IMR-90 (cell line): ENCODE data around the gene TMEM127. TPM values are rescaled to one million over a fixed set of nuclear protein-coding genes. Genes with fewer than 3 reads are reported as not detected.

Experiments
- ATAC-seq: fragments of 200-7000 bp; cut with Tn5 transposase; 2 replicates; pipeline ENCODE4 v1.9.1; 2020; ENCODE audit warnings: low read depth, mild to moderate bottlenecking, moderate library complexity
- BruUV-seq: library from RNA; stranded (reverse); fragments of 400-500 nt; replicated peaks from 2 replicates; lab custom pipeline; 2021; lab: Mats Ljungman, UMichigan
- CTCF ChIA-PET: fragments of 300-600 bp; formaldehyde crosslinking; extraction: SDS; loops from one replicate; lab custom pipeline; 2021; ENCODE audit warnings: antibody characterized with exemption; lab: Yijun Ruan, JAX
- POLR2A ChIA-PET: fragments of 300-600 bp; sonication (Branson Sonifier 250); formaldehyde crosslinking; loops from one replicate; lab custom pipeline; 2022; ENCODE audit warnings: antibody characterized with exemption; ENCODE audit not compliant: unreplicated experiment; lab: Charles Lee
- DNase-seq: peaks from one replicate; pipeline ENCODE4 v3.0.0; 2013
- H2AFZ ChIP-seq: replicated peaks from 2 replicates; pipeline ENCODE3; 2013; ENCODE audit warnings: low read length, mild to moderate bottlenecking; ENCODE audit not compliant: poor library complexity
- H2AK5ac ChIP-seq: 2 replicates; pipeline ENCODE4 v1.6.1; 2013; ENCODE audit warnings: low read depth, low read length, inconsistent platforms
- H2AK9ac ChIP-seq: replicated peaks from 2 replicates; pipeline ENCODE3; 2013; ENCODE audit warnings: mild to moderate bottlenecking, low read depth, low read length, moderate library complexity; ENCODE audit not compliant: poor library complexity
- H2BK120ac ChIP-seq: 2 replicates; pipeline ENCODE4 v1.6.1; 2013; ENCODE audit warnings: low read depth, low read length, inconsistent platforms
- H2BK15ac ChIP-seq: 3 replicates; pipeline ENCODE4 v1.6.1; 2013; ENCODE audit warnings: low read depth, low read length, inconsistent platforms
- H2BK20ac ChIP-seq: 2 replicates; pipeline ENCODE4 v1.6.1; 2013; ENCODE audit warnings: low read depth, mild to moderate bottlenecking, inconsistent platforms, low read length, moderate library complexity
- H2BK5ac ChIP-seq: 2 replicates; pipeline ENCODE4 v1.6.1; 2013; ENCODE audit warnings: mild to moderate bottlenecking, low read depth, low read length, inconsistent platforms; ENCODE audit not compliant: poor library complexity, severe bottlenecking
- H3K14ac ChIP-seq: replicated peaks from 2 replicates; pipeline ENCODE4 v1.6.1; 2013; ENCODE audit warnings: low read depth, low read length, inconsistent platforms
- H3K18ac ChIP-seq: 2 replicates; pipeline ENCODE4 v1.6.1; 2013; ENCODE audit warnings: low read depth, low read length, control low read depth
- H3K23ac ChIP-seq: 2 replicates; pipeline ENCODE4 v1.6.1; 2013; ENCODE audit warnings: low read depth, low read length, inconsistent platforms
- H3K27ac ChIP-seq: 2 replicates; pipeline ENCODE4 v1.5.1; 2013; ENCODE audit warnings: mild to moderate bottlenecking, control low read depth, low read length; ENCODE audit not compliant: insufficient read depth
- H3K27me3 ChIP-seq: 2 replicates; pipeline ENCODE4 v1.6.1; 2013; ENCODE audit warnings: low read length; ENCODE audit not compliant: control insufficient read depth, insufficient read depth
- H3K36me3 ChIP-seq: 2 replicates; pipeline ENCODE4 v1.6.1; 2013; ENCODE audit warnings: low read length, mixed read lengths; ENCODE audit not compliant: control insufficient read depth, insufficient read depth
- H3K4ac ChIP-seq: 2 replicates; pipeline ENCODE4 v1.6.1; 2013; ENCODE audit warnings: low read depth, low read length, inconsistent platforms
- H3K4me1 ChIP-seq: 2 replicates; pipeline ENCODE4 v1.6.1; 2013; ENCODE audit warnings: low read length, mixed read lengths; ENCODE audit not compliant: control insufficient read depth, insufficient read depth
- H3K4me2 ChIP-seq: 2 replicates; pipeline ENCODE4 v1.6.1; 2013; ENCODE audit warnings: low read depth, mild to moderate bottlenecking, control low read depth, low read length, moderate library complexity
- H3K4me3 ChIP-seq: 2 replicates; pipeline ENCODE4 v1.5.1; 2013; ENCODE audit warnings: low read depth, mild to moderate bottlenecking, control low read depth, low read length, moderate library complexity; ENCODE audit not compliant: insufficient read depth
- H3K56ac ChIP-seq: 2 replicates; pipeline ENCODE4 v1.6.1; 2013; ENCODE audit warnings: low read length, inconsistent platforms; ENCODE audit not compliant: insufficient read depth; ENCODE audit errors: extremely low read depth
- H3K79me1 ChIP-seq, 2 experiments: 2 replicates each; pipeline ENCODE4 v1.6.1; 2013; ENCODE audit warnings: low read length in 2 of 2, inconsistent platforms in 1 of 2, low read depth in 1 of 2
- H3K9ac ChIP-seq: 2 replicates; pipeline ENCODE4 v1.6.1; 2013; ENCODE audit warnings: low read depth, low read length, control low read depth
- H3K9me1 ChIP-seq: 2 replicates; pipeline ENCODE4 v1.6.1; 2013; ENCODE audit warnings: low read length, inconsistent platforms; ENCODE audit not compliant: insufficient read depth
- H3K9me3 ChIP-seq: 2 replicates; pipeline ENCODE4 v1.6.1; 2013; ENCODE audit warnings: low read length; ENCODE audit not compliant: control insufficient read depth, insufficient read depth
- H4K20me1 ChIP-seq: 2 replicates; pipeline ENCODE4 v1.6.1; 2013; ENCODE audit warnings: low read length, inconsistent platforms; ENCODE audit not compliant: insufficient read depth
- H4K5ac ChIP-seq: 2 replicates; pipeline ENCODE4 v1.6.1; 2013; ENCODE audit warnings: mild to moderate bottlenecking, low read depth, low read length, control low read depth
- H4K8ac ChIP-seq, 2 experiments: 2 replicates each; pipeline ENCODE4 v1.6.1; 2013; ENCODE audit warnings: low read depth in 2 of 2, low read length in 2 of 2, control low read depth in 1 of 2, inconsistent platforms in 1 of 2
- H4K91ac ChIP-seq: 2 replicates; pipeline ENCODE4 v1.6.1; 2013; ENCODE audit warnings: low read depth, low read length, inconsistent platforms; ENCODE audit not compliant: insufficient read depth
- BHLHE40 ChIP-seq: fragments of 150-350 bp; IDR thresholded peaks from 2 replicates; pipeline ENCODE4 v1.6.1; 2016; ENCODE audit warnings: mild to moderate bottlenecking, low read depth, low read length
- CHD1 ChIP-seq: IDR thresholded peaks from 2 replicates; pipeline ENCODE4 v1.6.1; 2012; ENCODE audit warnings: low read depth, low read length, improper control_type of control experiment
- CTCF ChIP-seq: conservative IDR thresholded peaks from 2 replicates; pipeline ENCODE4 v1.5.1; 2012; ENCODE audit warnings: mild to moderate bottlenecking, low read depth, low read length, improper control_type of control experiment
- ELK1 ChIP-seq: fragments of 150-350 bp; IDR thresholded peaks from 2 replicates; pipeline ENCODE4 v1.6.1; 2016; ENCODE audit warnings: low read depth, mild to moderate bottlenecking, low read length, moderate library complexity, borderline replicate concordance
- FOS ChIP-seq: fragments of 150-350 bp; IDR thresholded peaks from 2 replicates; pipeline ENCODE4 v1.6.1; 2016; ENCODE audit warnings: low read depth, low read length
- NFE2L2 ChIP-seq: fragments of 150-350 bp; IDR thresholded peaks from 2 replicates; pipeline ENCODE4 v1.6.1; 2016; ENCODE audit warnings: low read depth, mild to moderate bottlenecking, low read length
- RAD21 ChIP-seq: IDR thresholded peaks from 2 replicates; pipeline ENCODE4 v1.6.1; 2012; ENCODE audit warnings: low read length, improper control_type of control experiment
- WGBS, 2 experiments: methylation state at CpG; one replicate each; pipeline versions ENCODE4 v1.1.5 to v1.1.7; 2013; ENCODE audit warnings: missing lambda C conversion rate in 2 of 2; ENCODE audit not compliant: insufficient read length in 1 of 2; ENCODE audit errors: extremely low coverage in 2 of 2; 5-methylcytosine and 5-hydroxymethylcytosine counted together
- dilution Hi-C: fragments of 300-500 bp; cut with HindIII; formaldehyde crosslinking; loops from one replicate; pipeline ENCODE4 v1.14.3; 2018; ENCODE audit warnings: low sequenced_read_pairs; ENCODE audit not compliant: unreplicated experiment
- in situ Hi-C: fragments of 300-500 bp; cut with MboI; formaldehyde crosslinking; loops from 3 replicates; pipeline ENCODE4 v1.14.3; 2019; ENCODE audit warnings: low sequenced_read_pairs, inconsistent platforms, mixed read lengths
- intact Hi-C: fragments of 100-400 bp; cut with micrococcal nuclease; formaldehyde crosslinking; loops from 2 replicates; pipeline ENCODE4 v1.10.0; 2022
- polyA plus RNA-seq, 3 experiments: library from polyadenylated mRNA; depleted of rRNA; stranded (reverse); fragments of >200 nt; gene quantifications; 2 replicates each; pipeline ENCODE4 v1.2.3, GENCODE V29; 2012; ENCODE audit warnings: low replicate concordance in 1 of 3
- total RNA-seq: library from RNA; depleted of rRNA; stranded (reverse); fragments of >200 nt; gene quantifications from 2 replicates; pipeline ENCODE4 v1.2.3, GENCODE V29; 2012

Gene TMEM127
- total and polyA plus RNA-seq, 2 of the 4 experiments (the other 2 are of a cell fraction): 35.7 to 47.6 TPM

- TF ChIP-seq ELK1: no peak
Measured at GRCh38 chr2:96305091-96305978, 39.5 kb upstream of the TMEM127 start, which contains the start of gene SNRNP200 (continued).

GRCh38 chr2:96304606-96305005, 38.8 kb upstream of the TMEM127 start:
- intact Hi-C loops: loop anchor here (1.0 kb wide), 1 partner anchor 205 kb away; no protein-coding TSS in a partner anchor
- Histone ChIP-seq H3K4me2 (peak overlapping the region; percentile 99), H2BK20ac (no peak overlapping the region), H4K5ac (no peak overlapping the region), H3K14ac (no peak overlapping the region), H3K36me3 (peaks cover 24% of the 10 kb centered on the region), H3K4me1 (peaks cover 8% of the 10 kb centered on the region), H3K27ac (no peak overlapping the region), H3K4me3 (peak overlapping the region; percentile 97), H2BK120ac (no peak overlapping the region), H4K20me1 (peaks cover 14% of the 10 kb centered on the region; the same call in 1 of the 2 replicates), H2BK5ac (no peak overlapping the region), H2AK9ac (peak overlapping the region; percentile 4), H3K9ac (peak overlapping the region; percentile 81; the same call in 1 of the 2 replicates), H3K27me3 (no peaks in the 10 kb centered on the region), H4K8ac (peak overlapping the region; percentile 94 to 99; a peak in 2 of 4 replicates), H3K9me3 (no peaks in the 10 kb centered on the region), H4K91ac (no peak overlapping the region), H3K23ac (no peak overlapping the region; the same call in 1 of the 2 replicates), H3K9me1 (peaks cover 3% of the 10 kb centered on the region; the same call in 1 of the 2 replicates), H2AK5ac (0 out of 2 replicates have a peak overlapping the region, but pooled peaks have one; percentile 7), H3K4ac (peak overlapping the region; percentile 89; the same call in 1 of the 2 replicates), H3K18ac (no peak overlapping the region), H3K56ac (no peak overlapping the region), H2BK15ac (no peak overlapping the region), H3K79me1 (peaks cover 36 to 45% of the 10 kb centered on the region in 2 experiments), H2AFZ (no peak overlapping the region)
- dilution Hi-C loops: no loop called here
- TF ChIP-seq NFE2L2 (no peak), CTCF (no peak), BHLHE40 (no peak), CHD1 (no peak), FOS (no peak), RAD21 (no peak)
- no peak for ATAC-seq
- in situ Hi-C loops: loop anchor here (10.0 kb wide), 1 partner anchor 210 kb away; no protein-coding TSS in a partner anchor
- POLR2A ChIA-PET: no interaction called here
- WGBS, 2 experiments: 69% methylated on average over 6 of the region's 11 CpGs; no CpG with 5 or more reads in 1 of the 2 experiments
- DNase-seq: no peak
- BruUV-seq: TSS peak; percentile 81
- CTCF ChIA-PET: no interaction called here
